GM06990 (cell line): ENCODE data around the gene PDCL2.
A peak's percentile ranks its signal among the peaks of the same experiment; 100 is the strongest.

Source experiments
- DNase-seq: peaks from one replicate; pipeline ENCODE4 v3.0.0-alpha.2; 2011; ENCODE audit not compliant: insufficient read length; ENCODE audit errors: extremely low read depth
- H3K27me3 ChIP-seq: replicated peaks from 2 replicates; pipeline ENCODE4 v1.6.0; 2011; ENCODE audit warnings: low read length; ENCODE audit not compliant: control insufficient read depth, insufficient read depth
- H3K36me3 ChIP-seq: 2 replicates; pipeline ENCODE4 v1.5.1; 2011; ENCODE audit warnings: low read length; ENCODE audit not compliant: control insufficient read depth, insufficient read depth
- H3K4me3 ChIP-seq: replicated peaks from 2 replicates; pipeline ENCODE4 v1.5.1; 2011; ENCODE audit warnings: low read depth, mild to moderate bottlenecking, control low read depth, low read length
- TF ChIP-seq, protein P1 (sequence below): IDR thresholded peaks from 2 replicates; pipeline ENCODE4 v1.5.1; 2011; ENCODE audit warnings: low read length, control low read depth, mild to moderate bottlenecking, inconsistent platforms; ENCODE audit not compliant: insufficient read depth, poor library complexity, severe bottlenecking

The PDCL2 gene

DNA sequence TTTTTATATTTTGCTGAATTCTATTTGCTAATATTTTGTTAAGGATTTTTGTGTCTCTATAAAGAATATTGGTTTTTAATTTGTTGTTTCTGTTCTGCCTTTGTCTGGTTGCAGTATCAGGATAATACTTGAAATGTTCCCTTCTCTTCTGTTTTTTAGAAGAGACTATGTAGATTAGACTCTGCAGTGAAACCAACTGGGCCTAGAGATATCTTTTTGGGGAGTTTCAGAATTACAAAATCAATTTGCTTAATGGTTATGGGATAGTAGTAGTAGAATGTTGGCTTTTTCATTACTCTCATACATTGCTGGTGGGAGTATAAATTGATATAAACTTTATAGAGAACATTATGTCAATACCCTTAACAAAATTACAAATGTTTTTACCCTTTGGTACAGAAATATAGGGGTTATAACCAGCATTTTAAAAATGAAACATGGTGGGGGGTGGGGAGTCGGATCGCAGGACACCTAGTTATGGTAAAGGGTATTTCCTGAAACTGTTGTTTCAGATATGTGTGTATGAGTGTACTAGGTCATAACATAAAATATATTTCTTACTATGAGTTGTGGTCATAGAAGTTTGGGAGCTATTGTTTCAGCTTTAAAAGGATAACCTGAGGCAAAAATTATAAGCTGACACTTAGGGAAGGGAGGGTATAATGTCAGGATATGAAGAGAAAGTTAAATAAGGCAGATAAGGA, 74.4 kb downstream of the PDCL2 start:
- TF ChIP-seq, protein P1, sequence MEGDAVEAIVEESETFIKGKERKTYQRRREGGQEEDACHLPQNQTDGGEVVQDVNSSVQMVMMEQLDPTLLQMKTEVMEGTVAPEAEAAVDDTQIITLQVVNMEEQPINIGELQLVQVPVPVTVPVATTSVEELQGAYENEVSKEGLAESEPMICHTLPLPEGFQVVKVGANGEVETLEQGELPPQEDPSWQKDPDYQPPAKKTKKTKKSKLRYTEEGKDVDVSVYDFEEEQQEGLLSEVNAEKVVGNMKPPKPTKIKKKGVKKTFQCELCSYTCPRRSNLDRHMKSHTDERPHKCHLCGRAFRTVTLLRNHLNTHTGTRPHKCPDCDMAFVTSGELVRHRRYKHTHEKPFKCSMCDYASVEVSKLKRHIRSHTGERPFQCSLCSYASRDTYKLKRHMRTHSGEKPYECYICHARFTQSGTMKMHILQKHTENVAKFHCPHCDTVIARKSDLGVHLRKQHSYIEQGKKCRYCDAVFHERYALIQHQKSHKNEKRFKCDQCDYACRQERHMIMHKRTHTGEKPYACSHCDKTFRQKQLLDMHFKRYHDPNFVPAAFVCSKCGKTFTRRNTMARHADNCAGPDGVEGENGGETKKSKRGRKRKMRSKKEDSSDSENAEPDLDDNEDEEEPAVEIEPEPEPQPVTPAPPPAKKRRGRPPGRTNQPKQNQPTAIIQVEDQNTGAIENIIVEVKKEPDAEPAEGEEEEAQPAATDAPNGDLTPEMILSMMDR = no peak
- DNase-seq = peak; percentile 46
- no peaks in the 10 kb centered on the region for H3K27me3 ChIP-seq
- H3K36me3 ChIP-seq = no peaks in the 10 kb centered on the region
- 0 out of 2 replicates have a peak overlapping the region, but pooled peaks have one; percentile 6 for H3K4me3 ChIP-seq

DNA sequence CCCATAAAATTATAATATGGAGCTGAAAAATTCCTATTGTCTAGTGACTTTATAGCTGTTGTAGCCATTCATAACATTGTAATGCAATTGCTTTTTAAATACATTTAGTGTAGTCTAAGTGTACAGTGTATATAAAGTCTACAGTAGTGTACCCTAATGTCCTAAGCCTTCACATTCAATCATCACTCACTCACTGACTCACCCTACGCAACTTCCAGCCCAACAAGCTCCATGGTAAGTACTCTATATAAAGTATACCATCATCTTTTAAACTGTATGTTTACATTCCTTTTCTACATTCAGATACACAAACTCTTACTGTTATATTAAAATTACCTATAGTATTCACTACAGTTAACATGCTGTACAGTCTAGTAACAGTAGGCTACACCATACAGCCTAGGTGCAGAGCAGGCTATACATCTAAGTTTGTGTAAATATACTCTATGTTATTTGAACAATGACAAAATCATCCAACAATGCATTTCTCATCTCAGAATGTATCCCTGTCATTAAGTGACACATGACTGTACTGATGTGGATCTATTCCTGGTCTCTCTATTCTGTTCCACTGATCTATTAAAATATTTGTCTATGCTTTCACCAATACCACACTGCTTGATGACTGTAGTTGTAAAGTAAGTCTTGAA, 79.0 kb downstream of the PDCL2 start:
- H3K4me3 ChIP-seq = no peak overlapping the region
- TF ChIP-seq, protein P1 = no peak
- no peaks in the 10 kb centered on the region; the same call in 1 of the 2 replicates for H3K36me3 ChIP-seq
- DNase-seq = no peak
- H3K27me3 ChIP-seq = no peaks in the 10 kb centered on the region

DNA sequence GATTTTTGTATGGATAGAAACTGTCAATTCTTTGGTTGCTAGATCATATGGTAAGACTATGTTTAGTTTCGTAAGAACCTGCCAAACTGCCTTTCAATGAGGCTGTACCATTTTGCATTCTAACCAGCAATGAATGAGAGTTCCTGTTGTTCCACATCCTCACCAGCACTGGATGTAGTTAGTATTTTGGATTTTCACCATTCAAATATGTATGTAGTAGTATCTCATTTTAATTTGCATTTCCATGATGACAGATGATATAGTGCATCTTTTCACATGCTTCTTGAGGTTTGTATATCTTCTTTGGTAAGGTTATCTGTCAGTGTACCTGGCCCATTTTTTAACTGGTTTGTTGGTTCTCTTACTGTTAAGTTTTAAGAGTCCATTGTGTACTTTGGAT, 80.0 kb downstream of the PDCL2 start:
- H3K4me3 ChIP-seq = no peak overlapping the region
- H3K36me3 ChIP-seq = no peaks in the 10 kb centered on the region; the same call in 1 of the 2 replicates
- TF ChIP-seq, protein P1 = no peak

DNA sequence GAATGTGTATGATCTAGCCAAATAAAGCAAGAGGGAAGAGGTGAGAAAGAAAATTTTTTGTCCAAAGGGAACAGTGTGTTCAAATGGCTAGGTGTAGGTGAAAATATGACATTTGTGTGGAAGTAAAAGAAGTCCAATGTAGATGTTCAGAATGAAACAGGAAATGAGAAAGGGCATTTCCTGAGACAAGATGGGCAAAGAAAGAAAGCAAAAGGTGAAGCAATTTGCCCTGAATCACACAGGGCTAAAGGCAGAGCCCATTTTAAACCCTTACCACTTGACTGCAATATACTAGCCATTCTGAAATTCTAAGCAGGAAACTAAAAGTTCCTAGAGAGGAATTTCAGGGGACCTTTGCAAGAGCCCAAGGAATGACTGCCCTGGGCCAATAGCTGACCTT, 81.4 kb downstream of the PDCL2 start:
- no peaks in the 10 kb centered on the region; the same call in 1 of the 2 replicates for H3K36me3 ChIP-seq
- H3K27me3 ChIP-seq = no peaks in the 10 kb centered on the region
- no peak overlapping the region for H3K4me3 ChIP-seq
- no peak for DNase-seq
- TF ChIP-seq, protein P1 = no peak

More for the DNA sequence above, 80.0 kb downstream of the PDCL2 start:
- no peak for DNase-seq
- H3K27me3 ChIP-seq = no peaks in the 10 kb centered on the region

DNA sequence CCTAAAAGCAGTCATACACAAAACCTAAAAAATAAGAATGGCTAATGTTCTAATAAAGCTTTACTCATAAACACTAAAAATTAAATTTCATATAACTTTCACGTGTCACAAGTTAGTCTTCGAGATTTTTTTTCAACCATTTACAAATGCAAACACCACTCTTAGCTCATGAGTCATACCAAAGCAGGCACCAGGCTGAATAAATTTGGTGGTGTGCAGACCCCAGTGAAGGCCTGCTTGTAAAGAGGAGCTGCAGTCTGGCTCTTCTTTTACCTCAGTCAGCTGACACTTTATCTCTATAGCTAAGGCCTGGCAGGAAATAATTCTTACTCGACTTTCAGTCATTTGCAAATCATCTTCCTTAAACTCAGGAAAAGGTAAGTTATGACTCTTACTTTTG, 82.8 kb downstream of the PDCL2 start:
- no peak for DNase-seq
- no peaks in the 10 kb centered on the region for H3K27me3 ChIP-seq
- TF ChIP-seq, protein P1 = no peak

More for the DNA sequence above, 82.8 kb downstream of the PDCL2 start:
- no peaks in the 10 kb centered on the region; the same call in 1 of the 2 replicates for H3K36me3 ChIP-seq
- no peak overlapping the region for H3K4me3 ChIP-seq
